Mononuclear cell (primary cell): ENCODE measurements around the gene MARCHF6. TPM values are rescaled to one million over a fixed set of nuclear protein-coding genes. Genes with fewer than 3 reads are reported as not detected.

ENCODE experiments used
- H3K27me3 ChIP-seq: 2 replicates; pipeline ENCODE4 v1.6.0; 2011; ENCODE audit warnings: low read length, control low read depth; ENCODE audit not compliant: insufficient read depth
- H3K4me1 ChIP-seq: 2 replicates; pipeline ENCODE4 v1.5.1; 2011; ENCODE audit warnings: mild to moderate bottlenecking, low read length, control low read depth; ENCODE audit not compliant: insufficient read depth
- H3K4me3 ChIP-seq: 2 replicates; pipeline ENCODE4 v1.5.1; 2011; ENCODE audit warnings: mild to moderate bottlenecking, low read length, moderate library complexity
- H3K9me3 ChIP-seq: 2 replicates; pipeline ENCODE4 v1.5.1; 2011; ENCODE audit warnings: low read depth, mild to moderate bottlenecking, control low read depth, low read length
- total RNA-seq: library from RNA; depleted of rRNA; stranded (reverse); fragments of >200 nt; gene quantifications from one replicate; pipeline ENCODE4 v1.2.3, GENCODE V29; 2012

MARCHF6 gene
- total RNA-seq, 1 donor = 140 TPM

DNA sequence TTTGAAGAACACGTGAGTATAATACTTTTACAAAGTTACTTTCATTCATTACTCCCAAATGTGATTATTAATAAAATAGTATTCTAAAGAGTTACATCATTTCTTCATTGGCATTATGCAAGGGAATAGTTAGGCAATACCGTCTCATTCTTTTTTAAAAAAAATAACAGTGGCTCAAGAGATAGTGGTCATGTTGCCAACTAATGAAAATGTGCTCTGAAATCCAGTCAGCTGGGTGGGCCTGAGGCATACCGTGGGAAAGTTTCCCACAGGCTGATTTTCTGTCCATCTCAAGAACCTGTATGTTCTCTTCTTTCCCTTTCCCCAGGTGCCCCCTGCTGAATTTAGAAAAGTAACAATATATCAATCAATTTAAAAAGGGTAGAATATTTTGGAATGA is 47.3 kb downstream of the MARCHF6 start:
- H3K27me3 ChIP-seq = no peaks in the 10 kb centered on the region

GRCh38 chr5:10401498-10401897 is 48.0 kb downstream of the MARCHF6 start:
- H3K4me1 ChIP-seq = no peaks in the 10 kb centered on the region
- H3K4me3 ChIP-seq = no peak overlapping the region
- no peaks in the 10 kb centered on the region for H3K9me3 ChIP-seq
- no peaks in the 10 kb centered on the region for H3K27me3 ChIP-seq

More for the DNA sequence above, 47.3 kb downstream of the MARCHF6 start:
- no peak overlapping the region for H3K4me3 ChIP-seq
- no peaks in the 10 kb centered on the region for H3K4me1 ChIP-seq
- no peaks in the 10 kb centered on the region for H3K9me3 ChIP-seq

Other genes starting within 250 kb of the MARCHF6 start
- 4.3 TPM for gene ATPSCKMT, start 103.8 kb upstream of the MARCHF6 start, total RNA-seq
- 48.6 TPM for gene CCT5, start 103.4 kb upstream of the MARCHF6 start, total RNA-seq
- gene CMBL, start 45.8 kb upstream of the MARCHF6 start, total RNA-seq = 0.10 TPM
- 0.42 TPM for gene ROPN1L, start 88.2 kb downstream of the MARCHF6 start, total RNA-seq
- gene ANKRD33B, start 210.4 kb downstream of the MARCHF6 start, total RNA-seq = 2.7 TPM